Skeletal muscle satellite cell (primary cell): Measurements from ENCODE around the gene PCDHB16.
"Not testable (repeated sequence)": the region's sequence is repeated elsewhere in the genome, so short reads cannot be mapped to it uniquely, and the experiment has no call there.

ENCODE experiments used
- H3K27me3 ChIP-seq: 2 replicates; pipeline ENCODE4 v1.7.0; 2013; ENCODE audit warnings: low read length; ENCODE audit not compliant: control insufficient read depth, insufficient read depth
- H3K36me3 ChIP-seq: 2 replicates; pipeline ENCODE4 v1.7.0; 2013; ENCODE audit warnings: mild to moderate bottlenecking, control low read depth, low read length; ENCODE audit not compliant: insufficient read depth
- H3K4me1 ChIP-seq: 2 replicates; pipeline ENCODE4 v1.7.0; 2013; ENCODE audit warnings: low read length; ENCODE audit not compliant: control insufficient read depth, insufficient read depth
- H3K4me2 ChIP-seq: 2 replicates; pipeline ENCODE4 v1.7.0; 2013; ENCODE audit warnings: mild to moderate bottlenecking, low read length
- H3K4me3 ChIP-seq: 2 replicates; pipeline ENCODE4 v1.7.0; 2013; ENCODE audit warnings: low read length
- H3K9ac ChIP-seq: 2 replicates; pipeline ENCODE4 v1.7.0; 2013; ENCODE audit warnings: mild to moderate bottlenecking, low read depth, low read length, moderate library complexity
- H3K9me3 ChIP-seq: replicated peaks from 2 replicates; pipeline ENCODE4 v1.7.0; 2013; ENCODE audit warnings: mild to moderate bottlenecking, control low read depth, low read length

The PCDHB16 gene

GRCh38 chr5:141157901-141158300, 24.3 kb upstream of the PCDHB16 start:
- not testable (repeated sequence) for H3K4me3 ChIP-seq, H3K4me1 ChIP-seq, H3K9me3 ChIP-seq, H3K4me2 ChIP-seq, H3K36me3 ChIP-seq, H3K9ac ChIP-seq, H3K27me3 ChIP-seq

GRCh38 chr5:141172381-141173204, 9.6 kb upstream of the PCDHB16 start, which contains the start of gene PCDHB7:
Gene PCDHB7, plus strand, starts transcription at chr5:141172644. Its CDS starts 192 bp downstream, at chr5:141172836.
- Histone ChIP-seq H3K9ac (no peak within 1 kb of the TSS), H3K36me3 (no peaks in the 10 kb centered on the region), H3K4me3 (peak within 1 kb of the TSS; percentile 47), H3K4me2 (peak within 1 kb of the TSS; percentile 30), H3K9me3 (no peaks in the 10 kb centered on the region), H3K4me1 (no peaks in the 10 kb centered on the region), H3K27me3 (no peaks in the 10 kb centered on the region)

DNA sequence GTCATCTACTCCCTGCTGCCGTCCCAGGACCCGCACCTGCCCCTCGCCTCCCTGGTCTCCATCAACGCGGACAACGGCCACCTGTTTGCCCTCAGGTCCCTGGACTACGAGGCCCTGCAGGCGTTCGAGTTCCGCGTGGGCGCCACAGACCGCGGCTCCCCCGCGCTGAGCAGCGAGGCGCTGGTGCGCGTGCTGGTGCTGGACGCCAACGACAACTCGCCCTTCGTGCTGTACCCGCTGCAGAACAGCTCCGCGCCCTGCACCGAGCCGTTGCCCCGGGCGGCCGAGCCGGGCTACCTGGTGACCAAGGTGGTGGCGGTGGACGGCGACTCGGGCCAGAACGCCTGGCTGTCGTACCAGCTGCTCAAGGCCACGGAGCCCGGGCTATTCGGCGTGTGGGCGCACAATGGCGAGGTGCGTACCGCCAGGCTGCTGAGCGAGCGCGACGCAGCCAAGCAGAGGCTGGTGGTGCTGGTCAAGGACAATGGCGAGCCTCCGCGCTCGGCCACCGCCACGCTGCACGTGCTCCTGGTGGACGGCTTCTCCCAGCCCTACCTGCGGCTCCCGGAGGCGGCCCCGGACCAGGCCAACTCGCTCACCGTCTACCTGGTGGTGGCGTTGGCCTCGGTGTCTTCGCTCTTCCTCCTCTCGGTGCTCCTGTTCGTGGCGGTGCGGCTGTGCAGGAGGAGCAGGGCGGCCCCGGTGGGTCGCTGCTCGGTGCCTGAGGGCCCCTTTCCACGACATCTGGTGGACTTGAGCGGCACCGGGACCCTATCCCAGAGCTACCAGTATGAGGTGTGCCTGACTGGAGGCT, 7.7 kb upstream of the PCDHB16 start:
- not testable (repeated sequence) for H3K4me3 ChIP-seq, H3K27me3 ChIP-seq, H3K9ac ChIP-seq, H3K9me3 ChIP-seq, H3K4me2 ChIP-seq, H3K4me1 ChIP-seq, H3K36me3 ChIP-seq

- H3K4me2 ChIP-seq = no peak overlapping the region
- no peaks in the 10 kb centered on the region for H3K9me3 ChIP-seq
- H3K9ac ChIP-seq = no peak overlapping the region
- H3K4me1 ChIP-seq = no peaks in the 10 kb centered on the region
- H3K27me3 ChIP-seq = no peaks in the 10 kb centered on the region
- no peaks in the 10 kb centered on the region for H3K36me3 ChIP-seq
- H3K4me3 ChIP-seq = no peak overlapping the region
Observed at GRCh38 chr5:141175933-141176332, 6.3 kb upstream of the PCDHB16 start.

- H3K27me3 ChIP-seq, H3K4me1 ChIP-seq, H3K9ac ChIP-seq, H3K4me2 ChIP-seq, H3K36me3 ChIP-seq, H3K9me3 ChIP-seq, H3K4me3 ChIP-seq: not testable (repeated sequence)
Observed at GRCh38 chr5:141177577-141178191, 4.5 kb upstream of the PCDHB16 start, which contains the start of gene PCDHB8. Gene PCDHB8, plus strand, starts transcription at chr5:141177790. Its CDS starts 245 bp downstream, at chr5:141178035.

- not testable (repeated sequence) for H3K27me3 ChIP-seq, H3K9ac ChIP-seq, H3K4me2 ChIP-seq, H3K36me3 ChIP-seq, H3K9me3 ChIP-seq, H3K4me1 ChIP-seq, H3K4me3 ChIP-seq
Observed at GRCh38 chr5:141179371-141179770, 2.8 kb upstream of the PCDHB16 start.

- not testable (repeated sequence) for H3K9me3 ChIP-seq, H3K27me3 ChIP-seq, H3K4me2 ChIP-seq
Observed at GRCh38 chr5:141179876-141180275, 2.3 kb upstream of the PCDHB16 start.

DNA sequence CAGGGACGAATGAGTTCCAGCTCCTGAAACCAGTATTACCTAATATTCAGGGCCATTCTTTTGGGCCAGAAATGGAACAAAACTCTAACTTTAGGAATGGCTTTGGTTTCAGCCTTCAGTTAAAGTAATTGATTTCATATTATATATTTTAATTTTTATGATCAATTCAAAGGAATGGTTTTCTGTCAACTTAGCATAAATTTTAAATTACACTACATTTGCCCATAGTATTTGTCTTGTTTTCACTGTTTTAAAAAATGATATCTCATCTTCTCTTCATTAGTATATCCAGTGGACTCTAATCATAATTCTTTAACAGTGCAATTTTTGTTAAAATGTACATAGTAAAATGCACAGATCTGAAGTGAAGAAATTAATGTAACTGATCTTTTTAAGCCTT, 1.9 kb upstream of the PCDHB16 start:
- Histone ChIP-seq H3K36me3 (no peaks in the 10 kb centered on the region), H3K4me1 (no peaks in the 10 kb centered on the region), H3K4me2 (no peak overlapping the region), H3K9ac (no peak overlapping the region), H3K9me3 (no peaks in the 10 kb centered on the region), H3K4me3 (no peak overlapping the region), H3K27me3 (no peaks in the 10 kb centered on the region)

More at GRCh38 chr5:141179876-141180275, 2.3 kb upstream of the PCDHB16 start:
- H3K36me3 ChIP-seq, H3K9ac ChIP-seq, H3K4me1 ChIP-seq, H3K4me3 ChIP-seq: not testable (repeated sequence)

DNA sequence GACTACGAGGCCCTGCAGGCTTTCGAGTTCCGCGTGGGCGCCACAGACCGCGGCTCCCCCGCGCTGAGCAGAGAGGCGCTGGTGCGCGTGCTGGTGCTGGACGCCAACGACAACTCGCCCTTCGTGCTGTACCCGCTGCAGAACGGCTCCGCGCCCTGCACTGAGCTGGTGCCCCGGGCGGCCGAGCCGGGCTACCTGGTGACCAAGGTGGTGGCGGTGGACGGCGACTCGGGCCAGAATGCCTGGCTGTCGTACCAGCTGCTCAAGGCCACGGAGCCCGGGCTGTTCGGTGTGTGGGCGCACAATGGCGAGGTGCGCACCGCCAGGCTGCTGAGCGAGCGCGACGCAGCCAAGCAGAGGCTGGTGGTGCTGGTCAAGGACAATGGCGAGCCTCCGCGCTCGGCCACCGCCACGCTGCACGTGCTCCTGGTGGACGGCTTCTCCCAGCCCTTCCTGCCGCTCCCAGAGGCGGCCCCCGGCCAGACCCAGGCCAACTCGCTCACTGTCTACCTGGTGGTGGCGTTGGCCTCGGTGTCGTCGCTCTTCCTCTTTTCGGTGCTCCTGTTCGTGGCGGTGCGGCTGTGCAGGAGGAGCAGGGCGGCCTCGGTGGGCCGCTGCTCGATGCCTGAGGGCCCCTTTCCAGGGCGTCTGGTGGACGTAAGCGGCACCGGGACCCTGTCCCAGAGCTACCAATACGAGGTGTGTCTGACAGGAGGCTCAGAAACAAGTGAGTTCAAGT, 2.1 kb downstream of the PCDHB16 start:
- H3K27me3 ChIP-seq, H3K9ac ChIP-seq, H3K4me2 ChIP-seq, H3K4me3 ChIP-seq, H3K36me3 ChIP-seq, H3K4me1 ChIP-seq, H3K9me3 ChIP-seq: not testable (repeated sequence)

DNA sequence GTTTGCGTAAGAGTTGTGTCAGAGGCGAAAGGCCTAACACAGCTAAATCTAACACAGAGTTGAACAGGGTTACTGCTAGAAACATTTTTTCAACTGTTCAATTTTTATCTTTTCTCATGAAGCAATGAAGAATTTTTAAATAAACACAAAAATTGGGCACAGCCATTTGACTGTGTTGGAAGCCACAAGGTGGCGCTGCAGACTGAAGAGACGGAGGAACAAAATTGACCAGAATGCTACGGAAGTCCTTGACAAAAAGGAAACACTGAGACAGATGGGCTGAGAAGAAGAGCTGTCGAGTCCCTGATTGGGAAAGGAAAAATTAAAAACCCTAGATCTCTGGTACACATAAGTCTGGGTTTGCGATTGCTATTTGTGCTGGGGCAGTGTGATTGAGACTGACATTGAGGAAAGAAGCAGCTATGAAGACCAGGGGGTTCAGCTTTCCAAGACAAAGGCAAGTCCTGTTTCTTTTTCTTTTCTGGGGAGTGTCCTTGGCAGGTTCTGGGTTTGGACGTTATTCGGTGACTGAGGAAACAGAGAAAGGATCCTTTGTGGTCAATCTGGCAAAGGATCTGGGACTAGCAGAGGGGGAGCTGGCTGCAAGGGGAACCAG, 4.8 kb downstream of the PCDHB16 start, which contains the start of gene PCDHB9:
TSS of gene PCDHB9 (plus strand) at position 265 of the 616 bp plus-strand sequence. CDS start at position 423, 158 bp downstream.
- Histone ChIP-seq H3K4me2 (peak within 1 kb of the TSS; percentile 52), H3K4me1 (no peaks in the 10 kb centered on the region), H3K9ac (no peak within 1 kb of the TSS), H3K4me3 (peak within 1 kb of the TSS; percentile 55), H3K27me3 (no peaks in the 10 kb centered on the region), H3K9me3 (no peaks in the 10 kb centered on the region), H3K36me3 (no peaks in the 10 kb centered on the region)
